GM23248 (cell line): ENCODE results near the gene NAA10. TPM values are rescaled to one million over a fixed set of nuclear protein-coding genes. Genes with fewer than 3 reads are reported as not detected.

Experiments
- DNase-seq: peaks from one replicate; pipeline ENCODE4 v3.0.0-alpha.2; 2015
- H2AFZ ChIP-seq: fragments of 200-600 bp; sonication (generic); 2 replicates; pipeline ENCODE4 v1.6.1; 2016; ENCODE audit warnings: antibody characterized with exemption
- H3F3A ChIP-seq: fragments of 200-600 bp; sonication (generic); 2 replicates; pipeline ENCODE4 v1.6.1; 2016; ENCODE audit warnings: mild to moderate bottlenecking, antibody characterized with exemption, mixed run types; ENCODE audit not compliant: insufficient read depth
- H3K27ac ChIP-seq: fragments of 200-600 bp; sonication (generic); 2 replicates; pipeline ENCODE4 v1.5.1; 2016; ENCODE audit warnings: mild to moderate bottlenecking
- H3K27me3 ChIP-seq: fragments of 200-600 bp; sonication (generic); replicated peaks from 2 replicates; pipeline ENCODE4 v1.6.1; 2016; ENCODE audit warnings: mild to moderate bottlenecking; ENCODE audit not compliant: insufficient read depth
- H3K36me3 ChIP-seq: fragments of 200-600 bp; sonication (generic); 2 replicates; pipeline ENCODE4 v1.6.1; 2016; ENCODE audit warnings: low read depth, mild to moderate bottlenecking
- H3K4me1 ChIP-seq: fragments of 200-600 bp; sonication (generic); 2 replicates; pipeline ENCODE4 v1.6.1; 2016; ENCODE audit warnings: mild to moderate bottlenecking; ENCODE audit not compliant: insufficient read depth
- H3K4me2 ChIP-seq: fragments of 200-600 bp; sonication (generic); one replicate; pipeline ENCODE4 v1.6.1; 2016; ENCODE audit warnings: mild to moderate bottlenecking; ENCODE audit not compliant: unreplicated experiment
- H3K4me3 ChIP-seq: fragments of 200-600 bp; sonication (generic); 2 replicates; pipeline ENCODE4 v1.5.1; 2016; ENCODE audit warnings: mild to moderate bottlenecking
- H3K79me2 ChIP-seq: fragments of 200-600 bp; sonication (generic); 2 replicates; pipeline ENCODE4 v1.6.1; 2016; ENCODE audit warnings: mild to moderate bottlenecking; ENCODE audit not compliant: insufficient read depth
- H3K9ac ChIP-seq: fragments of 200-600 bp; sonication (generic); 2 replicates; pipeline ENCODE4 v1.6.1; 2016; ENCODE audit warnings: mild to moderate bottlenecking
- H3K9me2 ChIP-seq: fragments of 200-600 bp; sonication (generic); 2 replicates; pipeline ENCODE4 v1.6.1; 2016; ENCODE audit warnings: mixed run types, mild to moderate bottlenecking, moderate library complexity; ENCODE audit not compliant: insufficient read depth
- H3K9me3 ChIP-seq: fragments of 200-600 bp; sonication (generic); one replicate; pipeline ENCODE4 v1.6.1; 2017; ENCODE audit warnings: low read depth
- H4K20me1 ChIP-seq: fragments of 200-600 bp; sonication (generic); 2 replicates; pipeline ENCODE4 v1.6.0; 2016; ENCODE audit not compliant: insufficient read depth
- EZH2 ChIP-seq: fragments of 200-600 bp; sonication (generic); IDR thresholded peaks from 2 replicates; pipeline ENCODE4 v1.6.1; 2018; ENCODE audit warnings: antibody characterized with exemption, mild to moderate bottlenecking; ENCODE audit not compliant: insufficient read depth, poor library complexity, severe bottlenecking
- EZH2phosphoT487 ChIP-seq: fragments of 200-600 bp; sonication (generic); IDR thresholded peaks from 2 replicates; pipeline ENCODE4 v1.6.1; 2018; ENCODE audit warnings: antibody characterized with exemption, moderate library complexity, mild to moderate bottlenecking, low read depth; ENCODE audit not compliant: insufficient read depth
- WGBS, 2 experiments: methylation state at CpG; one replicate each; pipeline ENCODE4 v1.1.6; 2015 to 2017; ENCODE audit warnings: low lambda C conversion rate in 2 of 2, low coverage in 1 of 2; ENCODE audit errors: missing lambda C conversion rate in 2 of 2; 5-methylcytosine and 5-hydroxymethylcytosine counted together
- in situ Hi-C: fragments of 300-500 bp; cut with MboI; formaldehyde crosslinking; loops from 2 replicates; pipeline ENCODE4 v1.15.0; 2020
- polyA plus RNA-seq: library from polyadenylated mRNA; unstranded; fragments of >200 nt; fragmentation: Nextera tagmentation; extraction: Ambion mirVana; gene quantifications from 2 replicates; pipeline ENCODE4 v1.2.1, GENCODE V29; 2016
- total RNA-seq: library from RNA; depleted of rRNA; stranded (reverse); fragments of >200 nt; shearing (Covaris generic); gene quantifications from 2 replicates; pipeline ENCODE4 v1.2.3, GENCODE V29; 2014

NAA10 gene
- total and polyA plus RNA-seq, 2 experiments from 2014 or later, result 154 to 166 TPM

DNA sequence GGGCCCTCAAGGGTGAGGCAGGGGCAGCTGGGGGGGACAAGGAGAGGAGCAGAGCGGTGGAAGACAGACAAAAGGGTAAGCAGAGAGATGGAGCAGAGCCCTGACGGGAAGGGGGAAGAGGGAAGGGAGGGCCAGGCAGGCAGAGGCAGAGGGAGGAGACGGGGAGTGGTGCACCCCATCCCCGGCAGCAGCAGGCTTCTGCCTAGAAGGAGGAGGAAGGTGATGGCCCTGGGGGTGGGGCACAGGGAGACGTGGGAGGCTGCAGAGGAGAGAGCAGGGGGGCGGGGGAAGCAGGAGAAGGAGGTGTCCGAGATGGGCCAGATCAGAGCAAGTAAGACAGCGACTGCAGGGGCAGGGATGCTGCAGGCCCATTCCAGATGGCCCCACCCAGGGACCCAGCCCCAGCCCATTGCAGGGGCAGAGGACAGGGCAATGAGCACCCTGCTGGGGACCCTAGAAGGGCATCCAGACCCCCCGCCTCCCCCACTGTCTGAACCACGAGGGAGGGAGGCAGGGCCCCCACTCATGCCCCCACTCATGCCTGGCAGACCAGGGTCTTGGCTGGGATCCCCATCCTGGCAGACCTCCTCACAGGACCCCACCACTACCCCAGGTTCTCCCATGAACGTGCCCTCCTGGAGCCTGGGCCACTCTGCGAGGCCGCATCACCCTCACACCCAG is 51.5 kb downstream of the NAA10 start:
- Histone ChIP-seq H3K9me3 (no peaks in the 10 kb centered on the region), H2AFZ (no peak overlapping the region), H3K4me2 (no peak overlapping the region), H3K79me2 (no peaks in the 10 kb centered on the region), H3K36me3 (no peaks in the 10 kb centered on the region), H3K9ac (no peak overlapping the region), H3K4me1 (no peaks in the 10 kb centered on the region), H4K20me1 (no peaks in the 10 kb centered on the region), H3K27me3 (no peaks in the 10 kb centered on the region; the same call in 1 of the 2 replicates), H3F3A (no peaks in the 10 kb centered on the region), H3K27ac (no peak overlapping the region), H3K4me3 (no peak overlapping the region), H3K9me2 (no peaks in the 10 kb centered on the region)
- in situ Hi-C loops, result no loop called here
- 16 to 60% methylated on average over 1 to 8 of the region's 13 CpGs for WGBS, 2 experiments
- TF ChIP-seq EZH2phosphoT487, result no peak
- TF ChIP-seq EZH2, result no peak
- DNase-seq, result no peak

DNA sequence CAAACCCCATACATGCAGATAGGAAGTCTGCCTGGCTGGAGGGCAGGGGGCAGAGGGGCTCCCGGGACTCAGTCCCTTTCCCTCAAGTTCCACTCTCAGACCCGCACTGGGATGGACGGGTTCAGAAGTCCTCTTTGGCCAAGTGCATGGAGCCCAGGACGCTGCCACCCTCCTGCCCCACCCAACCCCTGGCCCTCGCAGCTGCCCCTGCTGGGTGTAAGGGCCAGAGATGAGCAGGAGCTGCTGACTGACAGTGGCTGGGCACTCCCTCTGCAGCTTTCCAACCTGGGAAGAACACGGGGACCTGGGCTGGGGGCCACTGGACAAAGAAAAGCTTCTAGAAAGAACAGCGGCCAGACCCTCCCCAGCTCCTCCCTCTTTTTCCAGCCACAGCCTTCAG is 52.3 kb downstream of the NAA10 start:
- 33 to 46% methylated on average over 5 to 7 of the region's 7 CpGs for WGBS, 2 experiments
- no peaks in the 10 kb centered on the region for H3K79me2 ChIP-seq
- H4K20me1 ChIP-seq, result no peaks in the 10 kb centered on the region
- no peaks in the 10 kb centered on the region for H3K36me3 ChIP-seq
- H3F3A ChIP-seq, result no peaks in the 10 kb centered on the region
- DNase-seq, result no peak
- no peak overlapping the region for H3K9ac ChIP-seq
- no peaks in the 10 kb centered on the region for H3K9me2 ChIP-seq
- in situ Hi-C loops, result no loop called here
- TF ChIP-seq EZH2 (no peak), EZH2phosphoT487 (no peak)
- no peaks in the 10 kb centered on the region for H3K9me3 ChIP-seq
- no peaks in the 10 kb centered on the region for H3K4me1 ChIP-seq
- no peak overlapping the region for H2AFZ ChIP-seq
- H3K27ac ChIP-seq, result no peak overlapping the region
- H3K27me3 ChIP-seq, result no peaks in the 10 kb centered on the region; the same call in 1 of the 2 replicates
- no peak overlapping the region for H3K4me2 ChIP-seq
- H3K4me3 ChIP-seq, result no peak overlapping the region

DNA sequence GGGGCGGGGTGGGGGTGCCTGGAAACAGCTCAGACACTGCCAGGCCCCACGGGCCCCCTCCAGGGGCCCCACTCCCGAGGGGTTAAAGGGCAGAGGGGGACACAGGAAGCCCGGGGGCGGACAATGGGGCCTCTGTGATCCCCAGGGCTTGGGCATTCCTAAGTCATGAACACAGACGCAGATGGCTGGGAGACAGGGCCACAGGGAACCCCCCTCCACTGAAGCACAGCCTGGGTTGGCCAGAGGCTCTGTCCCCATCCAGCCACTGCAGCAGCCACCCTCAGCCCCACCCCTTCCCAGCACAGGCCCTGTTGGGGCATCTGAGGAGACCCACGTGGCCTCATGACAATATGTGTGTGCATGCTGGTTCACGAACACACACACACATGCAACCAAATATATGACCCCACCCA is 52.7 kb downstream of the NAA10 start:
- H3K79me2 ChIP-seq, result no peaks in the 10 kb centered on the region
- no peak overlapping the region for H2AFZ ChIP-seq
- H3K9ac ChIP-seq, result no peak overlapping the region
- H3K27me3 ChIP-seq, result no peaks in the 10 kb centered on the region; the same call in 1 of the 2 replicates
- H4K20me1 ChIP-seq, result no peaks in the 10 kb centered on the region
- peak; percentile 20 for DNase-seq
- H3K9me3 ChIP-seq, result no peaks in the 10 kb centered on the region
- TF ChIP-seq EZH2phosphoT487, result no peak
- TF ChIP-seq EZH2, result no peak
- H3K4me1 ChIP-seq, result no peaks in the 10 kb centered on the region
- no peaks in the 10 kb centered on the region for H3F3A ChIP-seq
- in situ Hi-C loops, result no loop called here
- no peaks in the 10 kb centered on the region for H3K9me2 ChIP-seq
- H3K27ac ChIP-seq, result no peak overlapping the region
- H3K4me3 ChIP-seq, result no peak overlapping the region
- no peak overlapping the region for H3K4me2 ChIP-seq
- WGBS, 2 experiments, result 19 to 38% methylated on average over 4 to 7 of the region's 8 CpGs
- H3K36me3 ChIP-seq, result no peaks in the 10 kb centered on the region

DNA sequence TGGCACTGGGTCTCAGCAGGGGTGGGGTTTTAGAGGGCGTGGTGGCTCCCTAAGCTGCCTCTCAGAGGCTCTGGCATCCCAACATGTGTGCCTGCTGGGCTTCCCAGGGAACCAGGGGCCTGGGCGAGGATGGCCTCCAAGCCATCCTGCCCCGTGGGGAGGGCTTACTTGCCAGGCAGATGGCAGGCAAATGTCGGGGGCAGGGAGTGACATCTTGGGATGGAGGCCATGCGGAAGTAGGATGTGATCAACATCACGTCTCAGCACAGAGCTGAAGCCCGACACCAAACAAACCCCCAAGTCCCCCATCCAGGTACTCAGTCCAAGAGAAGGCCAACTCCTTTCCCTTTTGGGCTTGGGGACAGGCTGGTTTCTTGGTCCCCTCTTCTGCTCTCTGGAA is 53.6 kb downstream of the NAA10 start:
- H3K4me1 ChIP-seq, result no peaks in the 10 kb centered on the region
- no peak overlapping the region for H3K4me3 ChIP-seq
- WGBS, 2 experiments, result 14 to 24% methylated on average over 4 to 5 of the region's 7 CpGs
- no peak overlapping the region for H3K27ac ChIP-seq
- no peak overlapping the region for H2AFZ ChIP-seq
- no peaks in the 10 kb centered on the region for H3F3A ChIP-seq
- no peaks in the 10 kb centered on the region; the same call in 1 of the 2 replicates for H3K27me3 ChIP-seq
- H3K4me2 ChIP-seq, result no peak overlapping the region
- H3K9ac ChIP-seq, result no peak overlapping the region
- H3K79me2 ChIP-seq, result no peaks in the 10 kb centered on the region
- no peaks in the 10 kb centered on the region for H3K36me3 ChIP-seq
- in situ Hi-C loops, result no loop called here
- DNase-seq, result no peak
- no peak for TF ChIP-seq EZH2phosphoT487
- TF ChIP-seq EZH2, result no peak
- H3K9me2 ChIP-seq, result no peaks in the 10 kb centered on the region
- no peaks in the 10 kb centered on the region for H3K9me3 ChIP-seq
- H4K20me1 ChIP-seq, result no peaks in the 10 kb centered on the region
